HG02763 (cell line): ENCODE results near the gene KPNA1.
A peak's percentile ranks its signal among the peaks of the same experiment; 100 is the strongest.

Experiments used
- ATAC-seq: cut with Tn5 transposase; IDR thresholded peaks from one replicate; pipeline ENCODE4 v1.9.1; 2021; ENCODE audit warnings: mild to moderate bottlenecking, moderate library complexity; ENCODE audit not compliant: unreplicated experiment

Gene KPNA1

GRCh38 chr3:122389892-122390291 lies 124.8 kb downstream of the KPNA1 start:
- no peak for ATAC-seq

- ATAC-seq: no peak
These were observed 125.5 kb downstream of the KPNA1 start for GRCh38 chr3:122389197-122389596.

GRCh38 chr3:122387709-122388108 lies 127.0 kb downstream of the KPNA1 start:
- ATAC-seq: no peak

GRCh38 chr3:122383771-122384697 lies 130.7 kb downstream of the KPNA1 start, which contains the start of gene FAM162A:
Gene FAM162A, plus strand, starts transcription at chr3:122384182. Its CDS starts 84 bp downstream, at chr3:122384266.
- peak; percentile 92 for ATAC-seq

- peak; percentile 43 for ATAC-seq
These were observed 131.7 kb downstream of the KPNA1 start, which contains the start of gene MIX23 for GRCh38 chr3:122382888-122383666. Gene MIX23, minus strand, starts transcription at chr3:122383231. Its CDS starts 7 bp downstream, at chr3:122383224.

GRCh38 chr3:122377975-122378374 lies 136.8 kb downstream of the KPNA1 start:
- ATAC-seq: no peak

GRCh38 chr3:122374034-122374433 lies 140.7 kb downstream of the KPNA1 start:
- ATAC-seq: no peak
